Activated naive CD4-positive, alpha-beta T cell treated with anti-CD3 and anti-CD28 coated beads, Interleukin-2, amount 10 ng/mL, durations not matched to agents 7 days and 5 days (primary cell): Measurements from ENCODE around the gene DNAJB9.

ENCODE experiments used
- CTCF ChIA-PET: fragments of 350-600 bp; sonication (Branson Sonifier 250); formaldehyde crosslinking; loops from one replicate; lab custom pipeline; 2021; ENCODE audit warnings: antibody characterized with exemption; lab: Charles Lee
- DNase-seq: peaks from one replicate; pipeline ENCODE4 v3.0.0-alpha.2; 2020
- H3K27ac Mint-ChIP-seq: one replicate; pipeline ENCODE4 v1.8.0; 2021; ENCODE audit warnings: mild to moderate bottlenecking, moderate library complexity, mixed read lengths
- H3K27me3 Mint-ChIP-seq: one replicate; pipeline ENCODE4 v1.8.0; 2021; ENCODE audit warnings: mild to moderate bottlenecking, mixed read lengths
- H3K36me3 Mint-ChIP-seq: one replicate; pipeline ENCODE4 v1.8.0; 2021; ENCODE audit warnings: mixed read lengths
- H3K4me1 Mint-ChIP-seq: one replicate; pipeline ENCODE4 v1.8.0; 2021; ENCODE audit warnings: mixed read lengths
- H3K4me3 Mint-ChIP-seq: one replicate; pipeline ENCODE4 v1.8.0; 2021; ENCODE audit warnings: mild to moderate bottlenecking, moderate library complexity, mixed read lengths
- H3K9me3 Mint-ChIP-seq: one replicate; pipeline ENCODE4 v1.8.0; 2021; ENCODE audit warnings: mixed read lengths

The DNAJB9 gene

GRCh38 chr7:108605559-108606201 is 36.0 kb downstream of the DNAJB9 start:
- no peaks in the 10 kb centered on the region for H3K4me1 Mint-ChIP-seq
- no peaks in the 10 kb centered on the region for H3K9me3 Mint-ChIP-seq
- H3K36me3 Mint-ChIP-seq: no peaks in the 10 kb centered on the region
- no peak overlapping the region for H3K4me3 Mint-ChIP-seq
- DNase-seq: no peak
- CTCF ChIA-PET: no interaction called here
- H3K27ac Mint-ChIP-seq: no peak overlapping the region
- no peaks in the 10 kb centered on the region for H3K27me3 Mint-ChIP-seq

- CTCF ChIA-PET: no interaction called here
- no peaks in the 10 kb centered on the region for H3K9me3 Mint-ChIP-seq
- H3K4me3 Mint-ChIP-seq: no peak overlapping the region
- no peak overlapping the region for H3K27ac Mint-ChIP-seq
- no peak for DNase-seq
- H3K36me3 Mint-ChIP-seq: no peaks in the 10 kb centered on the region
- H3K4me1 Mint-ChIP-seq: no peaks in the 10 kb centered on the region
- H3K27me3 Mint-ChIP-seq: peaks cover 5% of the 10 kb centered on the region
Observed at GRCh38 chr7:108609643-108610042, 40.0 kb downstream of the DNAJB9 start.

DNA sequence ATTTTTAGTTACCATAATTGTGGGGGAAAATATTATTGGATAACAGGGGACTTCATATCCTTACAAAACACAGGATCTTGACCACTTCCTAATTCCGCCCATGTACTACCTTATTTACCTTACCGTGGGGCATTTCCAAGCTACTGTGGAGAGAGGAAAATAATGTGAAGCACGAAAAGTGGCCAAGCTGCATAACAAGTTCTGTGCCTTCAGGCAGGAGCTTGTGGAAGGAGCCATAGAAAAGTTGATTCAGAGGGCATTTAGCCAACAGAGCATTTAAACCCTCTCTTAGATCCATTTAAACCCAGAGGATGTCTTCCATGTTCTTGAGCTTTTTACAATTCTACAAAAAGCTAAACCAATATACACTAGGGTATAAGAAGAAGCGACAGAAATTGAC is 41.6 kb downstream of the DNAJB9 start:
- no peak overlapping the region for H3K27ac Mint-ChIP-seq
- H3K4me1 Mint-ChIP-seq: no peaks in the 10 kb centered on the region
- no peak overlapping the region for H3K4me3 Mint-ChIP-seq
- CTCF ChIA-PET: no interaction called here
- no peak for DNase-seq
- no peaks in the 10 kb centered on the region for H3K9me3 Mint-ChIP-seq
- peaks cover 5% of the 10 kb centered on the region for H3K27me3 Mint-ChIP-seq
- H3K36me3 Mint-ChIP-seq: no peaks in the 10 kb centered on the region

DNA sequence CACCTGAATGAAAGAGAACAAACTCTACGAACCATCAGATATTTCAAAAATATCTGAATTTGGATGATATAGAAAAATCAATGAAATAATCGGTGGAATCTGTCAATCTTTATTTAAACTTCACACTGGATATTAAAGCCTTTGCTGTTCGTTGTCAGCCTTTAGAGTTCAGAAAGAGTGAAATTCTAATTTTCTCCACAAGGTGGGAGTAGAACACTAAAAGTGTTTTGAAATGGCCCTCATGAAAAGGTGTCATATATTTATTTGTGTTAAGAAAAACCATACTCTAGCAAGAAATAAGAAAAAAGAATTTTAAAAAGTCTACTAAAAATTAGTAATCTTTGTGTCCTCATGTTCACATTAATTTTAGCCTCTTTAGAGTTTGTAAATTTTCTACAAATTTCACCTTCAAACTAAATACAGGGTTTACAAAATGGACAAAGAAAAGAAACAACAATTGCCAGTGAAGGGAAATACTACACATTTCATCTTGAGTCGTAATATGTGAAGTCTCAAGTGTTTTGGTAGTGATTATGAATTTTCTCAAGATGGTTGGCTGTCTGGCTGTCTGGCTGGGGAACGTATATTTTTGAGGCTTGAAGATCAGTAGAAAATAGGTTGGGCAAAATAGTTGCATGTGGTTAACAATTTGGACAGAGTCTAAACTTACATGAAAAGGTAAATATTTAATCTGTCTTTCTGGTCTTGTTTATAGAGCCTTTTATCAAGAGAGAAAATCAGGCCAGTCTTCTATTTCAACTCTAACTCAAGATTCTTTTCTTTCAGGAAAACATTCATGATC is 43.7 kb downstream of the DNAJB9 start:
- no peak for DNase-seq
- H3K9me3 Mint-ChIP-seq: no peaks in the 10 kb centered on the region
- H3K27ac Mint-ChIP-seq: no peak overlapping the region
- CTCF ChIA-PET: no interaction called here
- peaks cover 13% of the 10 kb centered on the region for H3K27me3 Mint-ChIP-seq
- no peak overlapping the region for H3K4me3 Mint-ChIP-seq
- H3K36me3 Mint-ChIP-seq: no peaks in the 10 kb centered on the region
- no peaks in the 10 kb centered on the region for H3K4me1 Mint-ChIP-seq

DNA sequence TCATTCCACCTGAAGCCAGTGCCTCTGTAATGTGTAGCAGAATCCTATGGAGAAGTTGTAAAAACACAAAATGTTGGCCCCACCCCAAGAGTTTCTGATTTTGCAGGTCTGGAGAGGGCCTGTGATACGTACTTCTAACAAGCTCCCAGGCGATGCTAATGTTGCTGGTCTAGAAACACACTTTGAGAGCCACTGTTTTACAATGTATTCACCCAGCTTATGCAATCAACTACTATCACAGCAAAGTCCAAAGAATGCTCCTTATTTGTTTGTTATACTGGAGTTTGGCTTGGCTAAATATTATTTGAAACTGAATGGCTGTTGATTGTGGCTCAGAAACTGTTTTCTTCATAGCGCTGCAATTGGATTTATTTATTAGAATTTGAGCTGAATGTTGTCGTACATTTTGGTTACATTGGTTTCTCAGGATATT is 44.3 kb downstream of the DNAJB9 start:
- no peak overlapping the region for H3K4me3 Mint-ChIP-seq
- H3K27me3 Mint-ChIP-seq: peaks cover 13% of the 10 kb centered on the region
- no peaks in the 10 kb centered on the region for H3K4me1 Mint-ChIP-seq
- CTCF ChIA-PET: no interaction called here
- no peaks in the 10 kb centered on the region for H3K9me3 Mint-ChIP-seq
- no peaks in the 10 kb centered on the region for H3K36me3 Mint-ChIP-seq
- no peak for DNase-seq
- H3K27ac Mint-ChIP-seq: no peak overlapping the region

- DNase-seq: no peak
- Mint-ChIP-seq H3K36me3 (no peaks in the 10 kb centered on the region), H3K4me3 (no peak overlapping the region), H3K27ac (no peak overlapping the region), H3K4me1 (no peaks in the 10 kb centered on the region), H3K27me3 (peaks cover 13% of the 10 kb centered on the region), H3K9me3 (no peaks in the 10 kb centered on the region)
- CTCF ChIA-PET: no interaction called here
Observed at GRCh38 chr7:108614896-108615295, 45.2 kb downstream of the DNAJB9 start.

GRCh38 chr7:108618056-108618455 is 48.4 kb downstream of the DNAJB9 start:
- CTCF ChIA-PET: no interaction called here
- no peaks in the 10 kb centered on the region for H3K9me3 Mint-ChIP-seq
- no peaks in the 10 kb centered on the region for H3K4me1 Mint-ChIP-seq
- no peaks in the 10 kb centered on the region for H3K36me3 Mint-ChIP-seq
- peaks cover 7% of the 10 kb centered on the region for H3K27me3 Mint-ChIP-seq
- no peak for DNase-seq
- H3K27ac Mint-ChIP-seq: no peak overlapping the region
- no peak overlapping the region for H3K4me3 Mint-ChIP-seq

DNA sequence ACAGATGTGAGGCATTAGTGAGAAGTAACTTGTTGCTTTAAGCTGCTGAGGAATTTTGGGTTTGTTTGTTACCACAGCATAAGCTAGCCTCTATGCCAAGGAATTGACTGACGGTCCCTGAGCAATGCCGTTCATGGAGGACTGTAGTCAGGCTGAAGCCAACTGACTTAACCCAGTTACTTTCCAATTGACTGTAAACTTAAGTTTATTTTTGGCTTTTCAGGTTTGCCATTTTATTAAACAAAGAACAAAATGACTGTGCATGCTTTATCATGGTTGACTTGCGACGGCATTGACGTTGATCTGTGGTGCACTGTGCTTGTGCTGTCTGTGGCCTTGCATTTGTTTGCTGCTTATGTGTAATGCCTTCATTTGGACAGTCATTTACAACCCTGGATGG is 53.5 kb downstream of the DNAJB9 start:
- no peak for DNase-seq
- Mint-ChIP-seq H3K27me3 (peaks cover 4% of the 10 kb centered on the region), H3K36me3 (no peaks in the 10 kb centered on the region), H3K4me1 (no peaks in the 10 kb centered on the region), H3K27ac (no peak overlapping the region), H3K9me3 (no peaks in the 10 kb centered on the region), H3K4me3 (no peak overlapping the region)
- CTCF ChIA-PET: no interaction called here
